SKM-1 (cell line): ENCODE results near the gene TLL2.
A peak's percentile ranks its signal among the peaks of the same experiment; 100 is the strongest.

Experiments
- DNase-seq: peaks from one replicate; lab custom pipeline; 2025; ENCODE audit not compliant: unreplicated experiment; lab: John Stamatoyannopoulos, UW

TLL2 gene

DNA sequence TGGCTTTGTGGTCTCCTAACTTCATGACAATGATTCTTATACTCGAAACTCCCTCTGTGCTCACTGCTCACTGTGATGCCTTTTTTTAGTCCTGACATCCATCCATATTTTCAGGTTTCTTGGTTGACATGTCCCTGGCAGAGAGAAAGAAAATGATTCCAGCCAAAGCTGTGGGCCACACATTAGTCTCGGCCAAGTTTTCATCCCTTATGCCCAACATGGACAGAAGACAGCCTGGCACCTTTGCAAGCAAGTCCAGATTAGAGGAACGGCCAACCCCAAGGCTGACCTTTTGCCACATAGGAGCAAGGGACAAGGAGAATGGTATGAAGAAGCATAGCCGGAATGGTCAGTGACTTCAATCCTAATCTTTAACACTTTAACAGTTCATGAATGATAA is 146.3 kb downstream of the TLL2 start:
- no peak for DNase-seq

DNA sequence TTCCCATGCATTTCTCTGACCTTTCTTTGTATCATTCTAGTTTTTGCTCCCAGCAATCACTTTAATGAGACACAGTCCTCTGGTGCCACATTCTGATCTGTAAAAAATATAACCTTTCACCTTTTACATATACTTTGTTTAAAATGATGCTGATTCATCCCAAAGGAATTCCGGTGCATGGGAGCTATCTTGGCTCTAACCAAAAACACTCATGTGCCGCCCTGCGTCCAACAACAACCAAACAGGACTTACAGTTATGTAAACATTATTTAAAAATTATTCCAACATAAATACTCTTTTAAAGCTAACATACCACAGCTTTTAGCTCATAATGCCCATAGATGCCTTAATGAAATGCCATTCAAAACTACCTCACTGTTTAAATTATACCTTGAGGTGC is 147.2 kb downstream of the TLL2 start:
- no peak for DNase-seq

DNA sequence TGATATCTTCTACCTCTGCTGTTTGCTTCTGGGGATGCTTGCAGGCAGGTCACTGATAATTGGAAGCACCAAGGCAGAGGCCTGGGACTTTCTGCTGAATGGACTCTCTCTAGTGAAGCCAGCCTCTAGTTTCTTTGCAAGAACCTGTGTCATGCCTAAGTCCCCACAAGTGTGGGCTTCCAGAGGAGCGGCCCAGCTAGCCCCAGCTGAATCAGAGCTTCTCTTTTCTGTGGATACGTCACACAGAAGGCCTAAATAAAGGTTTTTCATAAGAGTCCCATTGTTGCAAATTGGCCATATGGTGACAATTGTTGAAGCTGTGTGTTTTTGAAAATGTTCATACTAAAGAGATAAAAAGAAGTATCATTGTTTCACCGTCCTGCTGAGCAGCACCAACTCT is 148.2 kb downstream of the TLL2 start:
- DNase-seq = no peak

DNA sequence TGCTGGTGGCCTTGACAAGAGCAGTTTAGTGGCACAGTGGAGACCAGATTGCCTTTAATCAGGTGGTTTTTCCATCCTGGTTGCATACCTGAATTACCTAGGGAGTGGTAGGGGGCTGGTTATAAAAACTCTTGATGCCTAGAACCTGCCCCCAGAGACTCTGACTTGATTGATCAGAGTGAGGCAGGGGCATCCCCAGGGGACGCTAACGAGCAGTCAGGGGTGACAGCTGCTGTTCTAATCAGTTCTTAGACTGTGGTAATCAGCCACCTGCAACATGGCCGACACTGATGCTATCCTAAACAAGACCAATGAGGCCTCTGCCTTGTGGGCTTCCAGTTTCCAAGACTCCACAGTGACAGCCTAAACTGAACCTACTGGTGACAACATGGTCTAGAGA is 153.0 kb downstream of the TLL2 start:
- DNase-seq = no peak

DNA sequence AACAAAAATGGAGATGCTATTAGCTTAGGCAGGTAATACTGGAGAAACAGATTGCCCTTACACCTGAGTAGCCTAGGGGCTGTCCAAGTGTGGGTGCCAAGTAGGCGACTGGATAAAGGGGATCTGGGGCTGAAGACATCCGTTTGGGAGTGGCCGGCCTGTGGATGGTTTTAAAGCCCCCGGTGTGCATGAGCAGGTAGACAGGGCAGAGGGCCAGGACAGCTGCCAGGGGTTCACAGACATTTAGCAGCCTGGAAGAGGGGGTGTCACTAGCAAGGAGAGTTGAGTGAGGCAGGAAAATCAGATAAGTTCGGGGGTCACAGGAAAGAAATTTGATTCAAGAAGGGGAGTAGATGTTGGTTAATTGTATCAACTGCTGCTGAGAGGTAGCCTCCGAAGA is 153.4 kb downstream of the TLL2 start:
- DNase-seq = no peak

DNA sequence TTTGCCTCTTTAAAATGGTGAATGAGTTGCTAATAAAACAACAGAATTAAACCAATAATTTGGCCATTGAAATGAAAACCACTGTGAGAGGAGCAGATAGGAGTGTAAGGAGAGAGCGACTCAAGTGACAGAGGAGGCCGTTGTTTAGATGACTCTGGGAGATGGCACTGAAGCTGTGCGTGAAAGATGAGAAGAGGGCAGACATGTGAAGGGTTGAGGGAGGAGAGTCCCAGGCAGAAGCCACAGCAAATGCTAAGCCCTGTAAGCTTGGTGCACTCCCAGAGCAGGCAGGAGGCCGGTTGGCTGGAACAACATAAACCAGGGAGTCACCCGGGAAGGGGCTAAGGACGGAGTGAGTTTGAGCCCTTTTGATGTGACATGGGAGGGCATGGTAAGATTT is 154.1 kb downstream of the TLL2 start:
- no peak for DNase-seq

DNA sequence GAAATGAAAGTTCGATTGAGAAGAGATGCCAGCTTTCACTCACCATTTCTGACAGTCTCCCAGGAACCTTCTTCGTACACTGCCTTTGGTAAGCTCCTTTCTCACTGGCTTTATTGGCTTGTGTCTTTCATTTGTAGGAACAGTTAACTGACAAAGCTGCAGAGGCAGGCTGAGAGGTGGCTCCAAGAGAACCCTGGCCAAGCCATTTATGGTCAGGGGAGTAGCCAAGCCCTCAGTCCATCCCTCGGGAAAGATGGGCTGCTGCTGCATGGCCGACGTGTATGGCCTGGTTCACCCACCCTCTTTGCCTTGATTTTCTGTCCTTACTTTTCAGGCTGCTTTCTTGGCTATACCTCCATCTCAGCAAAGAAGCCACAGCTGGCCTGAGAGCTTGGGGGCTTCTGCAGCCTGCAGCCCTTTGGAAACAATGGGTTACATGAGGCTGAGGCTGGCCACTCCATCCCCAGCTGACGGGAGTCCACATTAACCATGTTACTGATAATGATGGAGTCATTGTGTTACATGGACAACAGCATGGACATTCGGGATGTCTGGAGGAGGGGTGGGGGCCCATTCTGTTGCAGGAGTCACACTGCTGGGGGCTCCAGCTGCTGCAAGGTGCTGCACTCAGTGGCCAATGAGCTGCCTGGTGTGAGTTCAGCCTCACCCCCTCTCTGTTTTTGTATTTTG is 154.7 kb downstream of the TLL2 start, which contains the start of gene OPALIN:
TSS of gene OPALIN (minus strand) at position 152 of the 690 bp plus-strand sequence. CDS start at position 46, 106 bp downstream.
- DNase-seq = no peak

DNA sequence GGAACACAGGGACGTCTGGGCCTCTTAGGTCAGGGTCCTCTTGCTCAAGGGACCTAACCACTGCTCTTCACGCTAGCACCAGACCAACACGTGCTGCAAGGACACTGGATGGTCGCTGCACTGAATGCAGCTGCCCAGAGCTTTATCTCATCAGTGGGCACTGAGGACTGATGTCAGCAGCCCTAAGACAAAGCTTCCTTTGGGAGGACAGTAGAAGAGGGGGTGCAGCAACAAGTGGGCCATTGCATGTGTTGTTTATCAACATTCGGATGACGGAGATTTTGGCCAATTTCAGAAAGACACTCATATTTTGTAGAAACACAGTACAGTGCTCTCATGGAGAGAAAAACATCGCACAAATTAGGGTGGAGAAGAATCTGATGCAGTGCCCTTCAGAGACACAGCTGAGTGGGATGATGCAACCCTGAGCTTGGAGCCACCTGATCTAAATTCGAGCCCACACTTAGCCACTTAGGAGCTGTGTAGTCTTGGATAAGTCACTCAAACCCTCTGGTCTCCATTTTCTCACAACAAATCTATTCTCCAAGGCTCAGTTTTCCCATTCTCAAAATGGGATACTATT is 156.6 kb downstream of the TLL2 start:
- DNase-seq = no peak

DNA sequence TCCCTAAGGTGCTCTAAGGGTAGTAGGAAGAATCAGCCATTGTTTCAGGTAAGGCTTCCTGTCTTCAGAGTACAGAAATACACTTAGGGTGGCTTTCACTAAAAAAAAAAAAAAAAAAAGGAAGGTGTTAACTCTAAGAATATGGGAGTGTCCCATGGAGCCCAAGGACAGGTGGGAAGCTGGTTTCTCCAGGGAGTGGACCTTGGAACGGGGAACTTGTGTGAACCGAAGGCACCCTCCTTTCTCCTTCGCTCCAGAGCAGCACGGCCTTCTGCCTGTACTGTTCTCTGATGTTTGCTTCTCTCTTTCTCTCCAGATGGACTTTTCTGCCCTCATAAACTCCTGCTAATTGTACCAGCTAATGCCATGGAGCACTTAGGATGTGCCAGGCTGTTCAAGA is 161.1 kb downstream of the TLL2 start:
- no peak for DNase-seq

DNA sequence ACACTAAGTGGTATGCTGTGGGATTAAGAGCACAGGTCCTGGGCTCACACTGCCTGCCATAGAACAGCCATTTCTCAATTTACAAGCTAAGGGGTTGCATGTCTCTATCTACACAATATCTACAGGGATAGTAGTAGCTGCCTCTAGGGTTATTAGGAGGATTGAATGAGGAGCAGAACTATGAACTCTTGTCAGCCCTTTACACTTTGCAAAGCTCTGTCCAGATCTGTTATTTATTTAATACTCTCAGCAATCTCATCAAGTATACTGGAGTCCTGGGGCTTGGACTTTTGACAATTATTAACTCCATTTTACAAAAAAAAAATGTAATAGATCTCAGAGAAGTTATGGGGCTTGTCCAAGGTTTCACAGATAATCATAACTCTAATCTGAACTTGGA is 161.7 kb downstream of the TLL2 start:
- DNase-seq = no peak

DNA sequence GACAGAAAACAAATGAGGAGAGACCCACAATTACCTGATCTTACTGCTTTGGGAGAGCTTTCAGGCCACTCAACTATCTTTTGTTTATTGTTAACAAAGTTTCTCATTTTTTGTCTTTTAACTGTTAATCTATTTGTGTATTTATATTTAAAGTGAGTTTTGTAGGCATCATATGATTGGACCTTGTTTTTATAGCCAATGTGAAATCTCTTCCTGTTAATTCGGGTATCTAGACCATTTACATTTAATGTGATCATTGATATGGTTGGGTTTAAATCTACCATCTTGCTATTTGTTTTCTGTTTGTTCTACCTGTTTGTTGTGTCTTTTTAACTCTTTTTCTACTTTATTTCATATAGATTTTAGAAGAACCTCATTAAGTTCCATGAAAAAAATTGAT is 167.4 kb downstream of the TLL2 start:
- no peak for DNase-seq

DNA sequence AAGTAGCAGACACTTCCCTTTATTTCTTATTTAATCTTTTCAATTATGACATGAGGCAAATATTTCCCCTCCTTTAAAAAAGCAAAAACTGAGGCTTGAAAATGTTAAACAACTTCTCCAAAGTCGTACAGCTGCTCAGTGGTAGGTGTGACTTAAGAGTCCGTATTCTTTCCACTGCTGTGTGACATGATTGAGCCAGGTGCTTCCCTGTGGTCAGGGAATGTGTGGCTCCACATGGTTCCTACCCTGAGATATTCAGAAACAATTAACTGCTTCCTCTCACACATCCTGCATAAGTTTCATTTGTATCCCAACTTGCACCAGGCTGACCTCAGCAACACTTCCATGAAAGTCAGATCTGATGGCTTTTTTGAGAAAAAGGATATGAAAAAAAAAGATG is 168.5 kb downstream of the TLL2 start:
- DNase-seq = no peak

DNA sequence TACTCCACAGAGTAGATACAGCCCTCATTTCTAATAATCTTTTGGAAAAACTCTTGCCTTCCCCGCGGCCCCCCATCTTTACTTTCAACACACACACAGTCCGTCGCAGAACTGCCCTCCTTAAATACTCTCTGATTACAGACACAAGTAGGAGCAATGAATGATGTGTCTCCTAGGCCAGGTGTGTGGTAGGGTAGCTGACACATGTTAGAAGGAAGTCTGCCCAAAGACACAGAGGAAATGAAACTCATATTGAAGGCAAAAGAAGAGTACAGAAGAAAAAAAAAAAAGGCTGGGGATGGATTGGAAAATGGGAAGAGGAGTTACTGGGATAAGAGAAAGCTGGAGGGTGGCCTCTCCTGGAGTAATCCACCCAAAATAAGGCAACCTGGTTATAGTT is 169.5 kb downstream of the TLL2 start:
- no peak for DNase-seq

DNA sequence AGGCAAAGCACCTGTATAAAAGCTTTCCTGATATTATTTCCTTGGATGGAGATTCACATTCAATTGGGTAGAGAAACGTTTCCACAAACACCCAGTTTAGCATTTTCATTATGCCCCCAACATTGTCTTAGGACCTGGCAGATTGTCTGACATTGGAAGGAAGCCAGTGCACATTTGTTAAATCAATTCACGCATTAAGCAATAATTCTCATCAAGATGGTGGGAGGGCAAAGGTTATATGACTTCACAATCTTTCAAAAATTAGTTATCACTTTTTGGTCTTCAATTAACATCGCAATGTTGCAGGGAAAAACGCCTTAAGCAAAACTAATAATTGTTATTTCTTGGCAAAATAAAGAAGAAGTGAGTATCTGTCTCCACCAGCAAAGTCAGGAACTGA is 171.3 kb downstream of the TLL2 start:
- no peak for DNase-seq

DNA sequence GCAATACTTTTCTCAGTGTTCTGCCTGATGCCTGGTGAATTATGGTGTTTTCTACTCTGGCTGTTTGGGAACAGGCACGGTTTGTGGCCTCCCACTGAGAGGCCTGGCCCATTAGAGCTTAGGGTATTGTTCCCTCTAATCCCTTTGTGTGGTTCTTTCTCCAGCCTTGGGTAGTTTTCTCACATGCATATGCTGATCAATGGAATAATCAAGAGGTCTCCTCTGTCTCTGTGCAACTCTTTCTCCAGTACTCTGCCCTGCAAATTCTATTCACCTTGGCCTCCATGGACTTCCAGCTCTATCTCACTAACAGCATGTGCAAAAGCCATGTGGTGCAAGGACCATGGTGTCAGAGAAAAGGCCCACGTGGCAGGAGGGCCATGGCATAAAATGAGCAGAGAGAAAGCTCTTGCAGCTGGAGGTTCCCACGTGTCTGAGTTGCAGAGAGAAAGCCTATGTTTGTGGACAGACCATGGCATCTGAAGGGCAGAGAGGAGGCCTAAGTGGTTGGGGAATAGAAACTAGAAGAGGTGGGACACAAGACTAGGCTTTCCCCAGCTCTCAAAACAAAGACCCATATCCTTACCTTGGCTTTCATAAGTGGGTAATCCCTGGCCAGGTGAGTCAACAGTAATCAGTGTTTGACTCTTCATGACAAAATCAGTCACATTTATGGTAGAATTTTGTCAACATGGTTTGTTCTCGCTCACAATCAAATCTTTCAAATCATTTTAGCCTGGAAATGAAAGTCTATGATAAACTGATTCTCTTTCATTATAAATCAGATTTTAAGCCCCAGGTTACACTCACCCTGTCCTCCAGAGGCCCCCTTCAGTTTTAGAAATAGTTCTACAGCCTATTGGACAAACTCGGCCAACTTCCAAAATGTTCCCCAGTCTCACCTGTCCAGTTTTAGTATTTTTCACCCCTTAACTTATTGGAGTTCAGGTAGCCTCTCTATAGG is 172.2 kb downstream of the TLL2 start:
- DNase-seq = no peak

DNA sequence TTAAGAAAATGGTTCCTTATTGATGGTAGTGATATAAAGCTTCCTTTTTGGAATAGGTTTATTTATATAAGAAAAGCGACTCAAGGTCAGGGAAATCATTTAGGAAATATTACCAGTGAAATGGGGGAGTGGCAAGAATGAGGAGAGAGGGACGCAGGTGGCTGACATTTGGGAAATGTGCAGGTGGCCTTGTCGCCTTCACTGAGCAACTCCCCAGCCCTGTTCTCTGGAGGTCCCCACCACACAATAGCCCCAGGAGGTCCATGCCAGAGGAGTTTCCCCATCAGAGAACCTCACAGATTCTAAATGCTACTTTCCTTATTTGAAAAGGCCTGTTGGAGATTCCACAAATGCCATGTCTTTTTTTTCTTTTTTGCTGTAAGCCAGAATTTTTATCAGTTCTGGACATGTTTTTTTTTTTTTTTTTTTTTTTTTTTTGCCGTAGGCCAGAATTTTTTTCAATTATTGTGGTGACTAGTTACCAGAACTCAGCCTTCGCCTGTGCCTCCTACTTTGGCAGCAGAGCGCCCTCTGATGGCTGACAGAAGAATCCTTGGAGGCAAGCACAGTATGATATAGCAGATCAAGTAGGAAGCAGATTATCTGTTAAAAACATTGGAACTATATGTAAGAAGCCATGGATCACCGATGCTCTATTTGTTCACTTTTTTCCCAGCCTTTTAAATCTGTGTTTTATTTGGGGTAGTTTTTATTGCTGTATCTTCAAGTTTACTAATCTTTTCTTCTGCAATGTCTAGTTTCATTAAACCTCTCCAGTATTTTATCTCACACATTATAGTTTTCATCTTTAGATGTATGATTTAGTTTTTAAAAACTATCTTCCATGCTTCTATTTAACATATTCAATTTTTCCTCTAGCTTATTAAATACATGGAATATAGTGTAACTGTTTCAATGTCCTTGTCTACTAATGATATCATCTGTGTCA is 173.5 kb downstream of the TLL2 start:
- DNase-seq = peak; percentile 62

DNA sequence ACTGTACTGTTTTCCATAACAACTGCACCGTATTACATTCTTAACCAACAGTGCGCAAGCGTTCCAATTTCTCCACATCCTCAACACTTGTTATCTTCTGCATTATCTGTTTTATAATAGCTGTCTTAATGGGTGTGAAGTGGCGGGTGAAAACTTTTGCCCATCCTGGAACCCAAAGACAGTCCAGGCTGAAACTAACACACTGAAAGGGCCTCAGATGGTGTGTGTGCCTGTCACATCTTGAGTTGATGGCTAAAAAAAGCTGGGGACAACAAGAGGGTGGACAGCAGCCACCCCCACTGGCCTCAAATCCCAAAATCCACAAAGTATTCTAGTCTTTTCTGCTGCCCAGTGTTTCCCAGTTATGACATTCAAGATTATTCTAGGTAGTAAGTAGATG is 174.3 kb downstream of the TLL2 start:
- DNase-seq = no peak

DNA sequence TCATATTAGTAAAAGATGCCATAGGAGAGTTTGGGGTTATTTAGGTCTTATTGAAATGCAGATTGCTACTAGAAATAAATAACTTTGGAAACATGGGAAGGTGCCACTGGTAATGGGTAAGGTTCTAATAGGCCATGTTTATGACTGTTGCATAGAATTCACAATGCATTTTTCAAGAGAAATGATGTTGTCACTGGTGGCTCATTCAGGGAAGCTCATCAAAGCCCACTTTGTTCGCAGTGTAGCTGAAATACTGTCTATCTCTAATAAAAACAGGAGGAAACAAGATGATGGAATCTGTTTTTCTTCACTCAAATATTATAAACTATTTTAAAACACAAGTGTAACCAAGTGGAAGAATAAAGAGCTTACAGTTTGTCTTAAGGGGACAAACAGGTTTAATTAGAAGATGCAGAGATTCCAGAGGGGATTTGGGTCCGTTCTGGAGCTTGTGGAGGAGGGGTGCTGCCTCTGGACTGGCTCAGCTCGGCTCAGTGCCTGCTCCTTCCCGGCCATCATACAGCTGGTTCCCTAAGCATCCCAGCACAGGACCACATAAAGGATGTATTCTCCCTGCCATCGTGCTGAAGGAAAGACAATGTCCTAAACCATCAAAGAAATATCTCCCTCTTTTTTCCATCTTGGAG is 175.3 kb downstream of the TLL2 start:
- no peak for DNase-seq

DNA sequence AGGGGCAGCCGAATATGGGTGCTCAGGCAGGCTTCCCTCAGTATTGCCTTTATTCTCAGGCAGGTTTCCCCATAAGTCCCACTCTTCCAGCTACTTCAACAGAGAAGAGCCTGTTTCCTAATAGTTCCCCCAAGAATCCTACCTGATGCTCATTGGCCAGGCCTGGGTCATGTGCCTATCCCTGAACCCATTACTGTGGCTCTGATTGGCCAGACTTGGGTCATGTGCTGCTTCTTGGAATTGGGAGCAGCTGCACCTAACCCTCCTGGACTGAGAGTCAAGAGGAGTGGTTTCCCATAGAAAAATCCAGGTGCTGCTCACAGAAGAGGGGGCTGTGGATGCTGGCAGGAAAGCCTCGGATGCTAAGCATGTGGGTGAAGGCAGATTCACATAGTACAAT is 176.6 kb downstream of the TLL2 start:
- no peak for DNase-seq
